Measurements from ENCODE around the gene FAM53B.

Gene FAM53B

GRCh38 chr10:124756156-124756903, 12.2 kb upstream of the FAM53B start:
- TF ChIP-seq CTCF (IDR thresholded peaks at IDR 0.05): no peak

- no peak for TF ChIP-seq CTCF (IDR thresholded peaks at IDR 0.05)
Observed at GRCh38 chr10:124755581-124755980, 11.4 kb upstream of the FAM53B start.

- no peak for TF ChIP-seq CTCF (IDR thresholded peaks at IDR 0.05)
Observed at GRCh38 chr10:124754227-124754626, 10.0 kb upstream of the FAM53B start.

GRCh38 chr10:124748953-124749645, 4.9 kb upstream of the FAM53B start:
- TF ChIP-seq CTCF (IDR thresholded peaks at IDR 0.05): no peak

GRCh38 chr10:124748166-124748565, 4.0 kb upstream of the FAM53B start:
- no peak for TF ChIP-seq CTCF (IDR thresholded peaks at IDR 0.05)

- no peak for TF ChIP-seq CTCF (IDR thresholded peaks at IDR 0.05)
Observed at GRCh38 chr10:124747745-124748144, 3.6 kb upstream of the FAM53B start.

- TF ChIP-seq CTCF (IDR thresholded peaks at IDR 0.05): no peak
Observed at GRCh38 chr10:124746992-124747391, 2.8 kb upstream of the FAM53B start.
